K562 (cell line): ENCODE results near the gene FANCD2OS. TPM values are rescaled to one million over a fixed set of nuclear protein-coding genes. Genes with fewer than 3 reads are reported as not detected.

Experiments used
- BRD9 ChIP-seq: fragments of 450-650 bp; IDR thresholded peaks from 2 replicates; pipeline ENCODE4 v1.6.1; 2018; ENCODE audit warnings: low read depth; ENCODE audit not compliant: partially characterized antibody
- CXXC5 ChIP-seq: fragments of 250-450 bp; sonication (Bioruptor Pico); IDR thresholded peaks from 2 replicates; pipeline ENCODE4 v1.8.0; 2022; ENCODE audit warnings: inconsistent platforms, mild to moderate bottlenecking, moderate library complexity
- ELF2 ChIP-seq: fragments of 250-450 bp; sonication (Bioruptor Pico); IDR thresholded peaks from 2 replicates; pipeline ENCODE4 v1.5.0; 2021; ENCODE audit warnings: mild to moderate bottlenecking
- LARP7 ChIP-seq: fragments of 450-650 bp; IDR thresholded peaks from 2 replicates; pipeline ENCODE4 v1.6.1; 2016
- MBD2 ChIP-seq: sonication (generic); IDR thresholded peaks from 2 replicates; pipeline ENCODE4 v1.6.1; 2016; ENCODE audit warnings: low read depth, borderline replicate concordance
- MECOM ChIP-seq: fragments of 250-450 bp; sonication (Bioruptor Pico); IDR thresholded peaks from 2 replicates; pipeline ENCODE4 v1.8.0; 2022; ENCODE audit warnings: inconsistent platforms
- RBFOX2 ChIP-seq: fragments of 200-400 bp; formaldehyde crosslinking; IDR thresholded peaks from 2 replicates; pipeline ENCODE4 v1.6.1; 2017; ENCODE audit warnings: low read depth, mild to moderate bottlenecking, low read length, moderate library complexity
- RHOXF2B ChIP-seq: fragments of 250-450 bp; sonication (Bioruptor Pico); conservative IDR thresholded peaks from 2 replicates; pipeline ENCODE4 v1.5.1; 2021
- SMARCA5 ChIP-seq: fragments of 450-650 bp; IDR thresholded peaks from 2 replicates; pipeline ENCODE4 v1.6.1; 2016
- TAL1 ChIP-seq: fragments of 450-650 bp; IDR thresholded peaks from 2 replicates; pipeline ENCODE4 v1.6.1; 2016; ENCODE audit warnings: mild to moderate bottlenecking
- TBL1XR1 ChIP-seq, 2 experiments: IDR thresholded peaks; 2 replicates each; pipeline ENCODE4 v1.6.1; 2012; ENCODE audit warnings: improper control_type of control experiment in 2 of 2, low read length in 2 of 2, mild to moderate bottlenecking in 1 of 2
- TCF3 ChIP-seq: sonication (generic); formaldehyde crosslinking; IDR thresholded peaks from 2 replicates; pipeline ENCODE4 v1.4.0; 2020; ENCODE audit warnings: mild to moderate bottlenecking, missing genetic modification reagents
- TEAD1 ChIP-seq, 2 experiments: fragments of 450-650 bp in 1 of 2; sonication (generic) in 1 of 2; formaldehyde crosslinking; IDR thresholded peaks; 2 replicates each; pipeline versions ENCODE4 v1.4.0 to v1.8.0; 2020 to 2022; ENCODE audit warnings: mild to moderate bottlenecking in 2 of 2, missing genetic modification reagents in 1 of 2
- XRCC5 ChIP-seq: fragments of 200-400 bp; formaldehyde crosslinking; IDR thresholded peaks from 2 replicates; pipeline ENCODE4 v1.6.1; 2017; ENCODE audit warnings: low read depth, mild to moderate bottlenecking, low read length
- ZNF263 ChIP-seq: sonication (generic); formaldehyde crosslinking; IDR thresholded peaks from 2 replicates; pipeline ENCODE4 v1.8.0; 2022; ENCODE audit warnings: mild to moderate bottlenecking, missing genetic modification reagents, borderline replicate concordance
- polyA plus RNA-seq, 8 experiments: library from polyadenylated mRNA; depleted of rRNA in 4 of 8; stranded (reverse) in 5 of 8; unstranded in 3 of 8; fragments of >200 nt; fragmentation: Nextera tagmentation in 2 of 8; fragmentation: Illumina TruSeq in 1 of 8; extraction: Ambion mirVana in 2 of 8; extraction: Trizol in 1 of 8; gene quantifications; 2 replicates each; pipeline versions ENCODE4 v1.2.1 to v1.2.3, GENCODE V29; 2011 to 2014; ENCODE audit warnings: inconsistent platforms in 1 of 8, missing spikeins in 1 of 8
- total RNA-seq, 7 experiments: library from RNA; depleted of rRNA in 6 of 7; stranded (reverse); fragments of >200 nt in 6 of 7; fragmentation: Illumina TruSeq in 2 of 7; extraction: Trizol in 2 of 7; gene quantifications; 2 replicates each; pipeline versions ENCODE4 v1.2.1 to v1.2.3, GENCODE V29; 2011 to 2021; ENCODE audit warnings: low replicate concordance in 1 of 7
- TF ChIP-seq, protein P1 (sequence below), 2 experiments: IDR thresholded peaks; 2 replicates each; pipeline ENCODE4 v1.6.1; 2011; ENCODE audit warnings: borderline replicate concordance in 1 of 2, control low read depth in 1 of 2, low read depth in 1 of 2, low read length in 1 of 2, mild to moderate bottlenecking in 1 of 2, mixed read lengths in 1 of 2, moderate library complexity in 1 of 2; ENCODE audit not compliant: insufficient read depth in 1 of 2, insufficient read length in 1 of 2, poor library complexity in 1 of 2, severe bottlenecking in 1 of 2; ENCODE audit errors: extremely low read depth in 1 of 2
- TF ChIP-seq, protein P2 (sequence below): fragments of 200-800 bp; sonication (Bioruptor generic); IDR thresholded peaks from 2 replicates; pipeline ENCODE4 v1.6.1; 2017; ENCODE audit warnings: missing genetic modification characterization, missing compliant biosample characterization
- TF ChIP-seq, protein P3 (sequence below): fragments of 250-450 bp; sonication (Bioruptor Pico); IDR thresholded peaks from 2 replicates; pipeline ENCODE4 v1.5.0; 2022; ENCODE audit warnings: mild to moderate bottlenecking

The FANCD2OS gene
- total and polyA plus RNA-seq, 9 of the 15 experiments (the other 6 are each of a cell fraction or from before 2014, with no cell fraction given): not detected

DNA sequence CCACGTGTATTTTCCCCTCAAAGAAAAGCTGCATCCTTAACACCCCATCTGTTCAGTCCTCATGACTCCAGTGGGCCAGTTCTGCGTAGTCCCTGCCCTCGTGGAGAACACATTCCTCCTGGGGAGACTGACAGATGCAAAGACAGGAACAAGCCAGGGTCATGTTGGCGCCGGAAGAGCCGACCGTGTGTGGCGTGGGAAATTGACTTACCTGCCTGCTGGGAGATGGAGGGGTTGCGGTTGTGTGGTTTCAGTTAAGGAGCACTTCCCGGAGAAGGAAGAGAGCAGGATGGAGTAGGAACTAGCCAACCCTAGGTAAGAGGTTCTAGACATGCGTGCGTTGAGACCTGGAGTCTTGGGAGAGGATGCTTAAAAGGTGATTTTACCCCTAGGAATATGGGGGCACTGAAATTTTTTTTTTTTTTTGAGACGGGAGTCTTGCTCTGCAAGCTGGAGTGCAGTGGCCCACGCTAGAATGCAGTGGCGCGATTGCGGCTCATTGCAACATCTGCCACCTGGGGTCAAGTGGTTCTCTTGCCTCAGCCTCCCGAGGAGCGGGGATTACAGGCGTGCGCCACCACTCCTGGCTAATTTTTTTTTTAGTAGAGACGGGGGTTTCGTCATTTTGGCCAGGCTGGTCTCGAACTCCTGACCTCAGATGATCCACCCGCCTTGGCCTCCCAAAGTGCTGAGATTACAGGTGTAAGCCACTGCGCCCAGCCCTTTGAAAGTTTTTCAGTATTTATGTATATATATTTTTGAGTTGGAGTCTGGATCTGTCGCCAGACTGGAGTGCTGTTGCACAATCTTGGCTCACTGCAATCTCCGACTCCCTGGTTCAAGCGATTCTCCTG, 34.9 kb upstream of the FANCD2OS start (continued):
- TF ChIP-seq, protein P1, sequence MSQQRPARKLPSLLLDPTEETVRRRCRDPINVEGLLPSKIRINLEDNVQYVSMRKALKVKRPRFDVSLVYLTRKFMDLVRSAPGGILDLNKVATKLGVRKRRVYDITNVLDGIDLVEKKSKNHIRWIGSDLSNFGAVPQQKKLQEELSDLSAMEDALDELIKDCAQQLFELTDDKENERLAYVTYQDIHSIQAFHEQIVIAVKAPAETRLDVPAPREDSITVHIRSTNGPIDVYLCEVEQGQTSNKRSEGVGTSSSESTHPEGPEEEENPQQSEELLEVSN (IDR thresholded peaks at IDR 0.05; ENCODE audit: borderline replicate concordance in 1 of 2, extremely low read depth in 1 of 2, insufficient read depth in 1 of 2, insufficient read length in 1 of 2, low read depth in 1 of 2, low read length in 1 of 2, poor library complexity in 1 of 2, severe bottlenecking in 1 of 2): peak in 1 of 2 experiments; percentile 34
- TF ChIP-seq ELF2 (peak; percentile 61; the same call in 1 of the 2 replicates), ZNF263 (no peak), TAL1 (no peak), XRCC5 (no peak), TBL1XR1 (IDR thresholded peaks at IDR 0.05; ENCODE audit: low read length in 2 of 2) (no peak), TCF3 (CRISPR knock-in tag) (no peak), CXXC5 (CRISPR knock-in tag) (peak; percentile 76), MBD2 (no peak), LARP7 (peak; percentile 74; the same call in 1 of the 2 replicates), RBFOX2 (peak; percentile 12; the same call in 1 of the 2 replicates), RHOXF2B (CRISPR knock-in tag) (peak; percentile 65; the same call in 1 of the 2 replicates), TEAD1 (CRISPR knock-in tag; IDR thresholded peaks at IDR 0.05) (peak in 1 of 2 experiments; percentile 41; a peak in 1 of 4 replicates), MECOM (CRISPR knock-in tag) (peak; percentile 37; the same call in 1 of the 2 replicates), SMARCA5 (peak; percentile 85; the same call in 1 of the 2 replicates), BRD9 (peak; percentile 62)
- TF ChIP-seq, protein P2, sequence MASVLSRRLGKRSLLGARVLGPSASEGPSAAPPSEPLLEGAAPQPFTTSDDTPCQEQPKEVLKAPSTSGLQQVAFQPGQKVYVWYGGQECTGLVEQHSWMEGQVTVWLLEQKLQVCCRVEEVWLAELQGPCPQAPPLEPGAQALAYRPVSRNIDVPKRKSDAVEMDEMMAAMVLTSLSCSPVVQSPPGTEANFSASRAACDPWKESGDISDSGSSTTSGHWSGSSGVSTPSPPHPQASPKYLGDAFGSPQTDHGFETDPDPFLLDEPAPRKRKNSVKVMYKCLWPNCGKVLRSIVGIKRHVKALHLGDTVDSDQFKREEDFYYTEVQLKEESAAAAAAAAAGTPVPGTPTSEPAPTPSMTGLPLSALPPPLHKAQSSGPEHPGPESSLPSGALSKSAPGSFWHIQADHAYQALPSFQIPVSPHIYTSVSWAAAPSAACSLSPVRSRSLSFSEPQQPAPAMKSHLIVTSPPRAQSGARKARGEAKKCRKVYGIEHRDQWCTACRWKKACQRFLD (CRISPR knock-in tag): no peak
- TF ChIP-seq, protein P3, sequence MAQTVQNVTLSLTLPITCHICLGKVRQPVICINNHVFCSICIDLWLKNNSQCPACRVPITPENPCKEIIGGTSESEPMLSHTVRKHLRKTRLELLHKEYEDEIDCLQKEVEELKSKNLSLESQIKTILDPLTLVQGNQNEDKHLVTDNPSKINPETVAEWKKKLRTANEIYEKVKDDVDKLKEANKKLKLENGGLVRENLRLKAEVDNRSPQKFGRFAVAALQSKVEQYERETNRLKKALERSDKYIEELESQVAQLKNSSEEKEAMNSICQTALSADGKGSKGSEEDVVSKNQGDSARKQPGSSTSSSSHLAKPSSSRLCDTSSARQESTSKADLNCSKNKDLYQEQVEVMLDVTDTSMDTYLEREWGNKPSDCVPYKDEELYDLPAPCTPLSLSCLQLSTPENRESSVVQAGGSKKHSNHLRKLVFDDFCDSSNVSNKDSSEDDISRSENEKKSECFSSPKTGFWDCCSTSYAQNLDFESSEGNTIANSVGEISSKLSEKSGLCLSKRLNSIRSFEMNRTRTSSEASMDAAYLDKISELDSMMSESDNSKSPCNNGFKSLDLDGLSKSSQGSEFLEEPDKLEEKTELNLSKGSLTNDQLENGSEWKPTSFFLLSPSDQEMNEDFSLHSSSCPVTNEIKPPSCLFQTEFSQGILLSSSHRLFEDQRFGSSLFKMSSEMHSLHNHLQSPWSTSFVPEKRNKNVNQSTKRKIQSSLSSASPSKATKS: no peak
